ENCODE measurements around the gene FBXL20.
"Not testable (repeated sequence)": the region's sequence is repeated elsewhere in the genome, so short reads cannot be mapped to it uniquely, and the experiment has no call there.

The FBXL20 gene

GRCh38 chr17:39351508-39351907, 49.9 kb downstream of the FBXL20 start:
- TF ChIP-seq CTCF (IDR thresholded peaks at IDR 0.05; ENCODE audit: insufficient read depth, low read depth, low read length, missing control alignments) = no peak
- H3K4me3 ChIP-seq (ENCODE audit: low read depth, low read length) = no peak overlapping the region
- no peak for DNase-seq (ENCODE audit: low read depth)

GRCh38 chr17:39349246-39349645, 52.2 kb downstream of the FBXL20 start:
- TF ChIP-seq CTCF (IDR thresholded peaks at IDR 0.05; ENCODE audit: insufficient read depth, low read depth, low read length, missing control alignments) = no peak
- DNase-seq (ENCODE audit: low read depth) = no peak
- H3K4me3 ChIP-seq (ENCODE audit: low read depth, low read length) = no peak overlapping the region

- DNase-seq (ENCODE audit: low read depth); H3K4me3 ChIP-seq (ENCODE audit: low read depth, low read length): not testable (repeated sequence)
Measured at GRCh38 chr17:39346863-39347262, 54.6 kb downstream of the FBXL20 start.

GRCh38 chr17:39341541-39341940, 59.9 kb downstream of the FBXL20 start:
- no peak for TF ChIP-seq CTCF (IDR thresholded peaks at IDR 0.05; ENCODE audit: insufficient read depth, low read depth, low read length, missing control alignments)
- DNase-seq (ENCODE audit: low read depth) = no peak
- no peak overlapping the region for H3K4me3 ChIP-seq (ENCODE audit: low read depth, low read length)

- TF ChIP-seq CTCF (IDR thresholded peaks at IDR 0.05; ENCODE audit: insufficient read depth, low read depth, low read length, missing control alignments) = no peak
- no peak overlapping the region for H3K4me3 ChIP-seq (ENCODE audit: low read depth, low read length)
- no peak for DNase-seq (ENCODE audit: low read depth)
Measured at GRCh38 chr17:39340731-39341130, 60.7 kb downstream of the FBXL20 start.

- no peak for TF ChIP-seq CTCF (IDR thresholded peaks at IDR 0.05; ENCODE audit: insufficient read depth, low read depth, low read length, missing control alignments)
- H3K4me3 ChIP-seq (ENCODE audit: low read depth, low read length) = no peak overlapping the region
- DNase-seq (ENCODE audit: low read depth) = no peak
Measured at GRCh38 chr17:39339272-39339671, 62.2 kb downstream of the FBXL20 start.

- not testable (repeated sequence) for DNase-seq (ENCODE audit: low read depth); H3K4me3 ChIP-seq (ENCODE audit: low read depth, low read length)
Measured at GRCh38 chr17:39337649-39338048, 63.8 kb downstream of the FBXL20 start.

- DNase-seq (ENCODE audit: low read depth) = no peak
- TF ChIP-seq CTCF (IDR thresholded peaks at IDR 0.05; ENCODE audit: insufficient read depth, low read depth, low read length, missing control alignments) = no peak
- no peak overlapping the region for H3K4me3 ChIP-seq (ENCODE audit: low read depth, low read length)
Measured at GRCh38 chr17:39335704-39336223, 65.7 kb downstream of the FBXL20 start.

GRCh38 chr17:39334008-39334744, 67.2 kb downstream of the FBXL20 start:
- H3K4me3 ChIP-seq (ENCODE audit: low read depth, low read length); DNase-seq (ENCODE audit: low read depth): not testable (repeated sequence)

Data from GM12865 (cell line).